HCT116 (cell line): ENCODE data around the gene AGBL1. TPM values are rescaled to one million over a fixed set of nuclear protein-coding genes. Genes with fewer than 3 reads are reported as not detected.

Experiments used
- ATAC-seq: fragments of 200-7000 bp; cut with Tn5 transposase; 2 replicates; pipeline ENCODE4 v1.9.1; 2020; ENCODE audit warnings: mild to moderate bottlenecking, moderate library complexity
- BruUV-seq: library from RNA; stranded (reverse); fragments of 400-500 nt; replicated peaks from 2 replicates; lab custom pipeline; 2021; lab: Mats Ljungman, UMichigan
- CTCF ChIA-PET: fragments of 300-600 bp; sonication (Branson Sonifier 250); formaldehyde crosslinking; loops from one replicate; lab custom pipeline; 2021; ENCODE audit warnings: antibody characterized with exemption; lab: Charles Lee
- POLR2A ChIA-PET: fragments of 300-600, 350-600 bp; sonication (Branson Sonifier 250); formaldehyde crosslinking; loops from one replicate; lab custom pipeline; 2021; ENCODE audit warnings: antibody characterized with exemption; lab: Charles Lee
- RAD21 ChIA-PET, 2 experiments: fragments of 300-600 bp; sonication (Branson Sonifier 250); formaldehyde crosslinking; loops; one replicate each; lab custom pipeline; 2023; ENCODE audit warnings: low total read pairs in 2 of 2; ENCODE audit not compliant: uncharacterized antibody in 2 of 2, unreplicated experiment in 2 of 2, low non-redundant PET in 1 of 2; lab: Charles Lee
- DNase-seq: peaks from one replicate; pipeline ENCODE4 v3.0.0-alpha.2; 2010; ENCODE audit warnings: low read depth, low spot score
- H2AFZ ChIP-seq: fragments of 200-600 bp; shearing (Covaris generic), sonication (generic); 2 replicates; pipeline ENCODE4 v1.6.1; 2017; ENCODE audit warnings: low read depth, mixed run types, mixed read lengths, antibody characterized with exemption, low read length; ENCODE audit not compliant: poor library complexity, severe bottlenecking
- H3K27ac ChIP-seq: 2 replicates; pipeline ENCODE4 v1.5.1; 2012; ENCODE audit warnings: low read depth, low read length
- H3K27me3 ChIP-seq: fragments of 200-600 bp; sonication (generic); 2 replicates; pipeline ENCODE4 v1.6.1; 2016; ENCODE audit warnings: mixed run types, low read length, mixed read lengths; ENCODE audit not compliant: insufficient read depth
- H3K36me3 ChIP-seq, 2 experiments: fragments of 200-500 bp in 1 of 2; fragments of 200-600 bp in 1 of 2; sonication (Bioruptor generic) in 1 of 2; sonication (generic) in 1 of 2; 2 replicates each; pipeline versions ENCODE4 v1.5.1 to v1.6.1; 2014 to 2016; ENCODE audit warnings: low read length in 2 of 2, inconsistent platforms in 1 of 2, mixed read lengths in 1 of 2, mixed run types in 1 of 2; ENCODE audit not compliant: insufficient read depth in 2 of 2, control insufficient read depth in 1 of 2
- H3K4me1 ChIP-seq, 2 experiments: fragments of 200-600 bp in 1 of 2; sonication (generic) in 1 of 2; 2 replicates each; pipeline versions ENCODE4 v1.5.1 to v1.6.1; 2012 to 2017; ENCODE audit warnings: low read length in 2 of 2, inconsistent platforms in 1 of 2, mild to moderate bottlenecking in 1 of 2, mixed read lengths in 1 of 2, mixed run types in 1 of 2, moderate library complexity in 1 of 2; ENCODE audit not compliant: insufficient read depth in 2 of 2, control insufficient read depth in 1 of 2
- H3K4me2 ChIP-seq: fragments of 200-600 bp; sonication (generic); 2 replicates; pipeline ENCODE4 v1.6.1; 2017; ENCODE audit warnings: mixed run types, low read length, mixed read lengths
- H3K4me3 ChIP-seq, 2 experiments: fragments of 200-600 bp in 1 of 2; sonication (generic) in 1 of 2; replicated peaks in 1 of 2; 2 replicates each; pipeline ENCODE4 v1.5.1; 2011 to 2016; ENCODE audit warnings: low read length in 2 of 2, control low read depth in 1 of 2, low read depth in 1 of 2, mild to moderate bottlenecking in 1 of 2, mixed read lengths in 1 of 2, mixed run types in 1 of 2
- H3K79me2 ChIP-seq: fragments of 200-600 bp; sonication (generic); 2 replicates; pipeline ENCODE4 v1.6.1; 2017; ENCODE audit warnings: mild to moderate bottlenecking, mixed run types, low read length, moderate library complexity, mixed read lengths; ENCODE audit not compliant: insufficient read depth
- H3K9ac ChIP-seq: fragments of 200-600 bp; sonication (generic); 2 replicates; pipeline ENCODE4 v1.6.1; 2016; ENCODE audit warnings: low read length, mixed read lengths
- H3K9me2 ChIP-seq: fragments of 200-600 bp; sonication (generic), shearing (Covaris generic); 2 replicates; pipeline ENCODE4 v1.6.1; 2017; ENCODE audit warnings: mixed run types, mild to moderate bottlenecking, moderate library complexity; ENCODE audit not compliant: insufficient read depth
- H3K9me3 ChIP-seq, 2 experiments: fragments of 200-500 bp in 1 of 2; fragments of 200-600 bp in 1 of 2; sonication (Bioruptor generic) in 1 of 2; sonication (generic) in 1 of 2; 2 replicates each; pipeline ENCODE4 v1.6.1; 2014 to 2017; ENCODE audit warnings: low read length in 2 of 2, mixed read lengths in 2 of 2, inconsistent platforms in 1 of 2, low read depth in 1 of 2, mild to moderate bottlenecking in 1 of 2, mixed run types in 1 of 2, moderate library complexity in 1 of 2; ENCODE audit not compliant: control insufficient read depth in 1 of 2, insufficient read depth in 1 of 2
- H4K20me1 ChIP-seq: fragments of 200-600 bp; sonication (generic), shearing (Covaris generic); 2 replicates; pipeline ENCODE4 v1.6.1; 2017; ENCODE audit warnings: mixed run types, mild to moderate bottlenecking, moderate library complexity; ENCODE audit not compliant: insufficient read depth
- CEBPB ChIP-seq: IDR thresholded peaks from 2 replicates; pipeline ENCODE4 v1.6.1; 2012; ENCODE audit warnings: low read depth
- EGR1 ChIP-seq: IDR thresholded peaks from 2 replicates; pipeline ENCODE4 v1.6.1; 2012; ENCODE audit warnings: low read depth
- ELF1 ChIP-seq: IDR thresholded peaks from 2 replicates; pipeline ENCODE4 v1.6.1; 2012; ENCODE audit warnings: low read depth, borderline replicate concordance
- EZH2phosphoT487 ChIP-seq: fragments of 200-600 bp; IDR thresholded peaks from 2 replicates; pipeline ENCODE4 v1.6.1; 2018; ENCODE audit warnings: antibody characterized with exemption, borderline replicate concordance
- JUND ChIP-seq: IDR thresholded peaks from 2 replicates; pipeline ENCODE4 v1.6.1; 2012
- POLR2A ChIP-seq: IDR thresholded peaks from 2 replicates; pipeline ENCODE4 v1.7.0; 2011; ENCODE audit warnings: borderline replicate concordance; ENCODE audit not compliant: insufficient read depth, insufficient read length; ENCODE audit errors: extremely low read depth
- POLR2AphosphoS5 ChIP-seq: IDR thresholded peaks from 2 replicates; pipeline ENCODE4 v1.6.1; 2011; ENCODE audit warnings: mild to moderate bottlenecking, low read depth, low read length, moderate library complexity
- SIN3A ChIP-seq: IDR thresholded peaks from 2 replicates; pipeline ENCODE4 v1.6.1; 2012; ENCODE audit warnings: low read depth
- SP1 ChIP-seq: IDR thresholded peaks from 2 replicates; pipeline ENCODE4 v1.6.1; 2012; ENCODE audit warnings: low read depth
- SRF ChIP-seq: IDR thresholded peaks from 2 replicates; pipeline ENCODE4 v1.6.1; 2012; ENCODE audit warnings: low read depth
- YY1 ChIP-seq: IDR thresholded peaks from 2 replicates; pipeline ENCODE4 v1.6.1; 2011; ENCODE audit warnings: low read length, low read depth, moderate library complexity, mild to moderate bottlenecking; ENCODE audit not compliant: insufficient replicate concordance; ENCODE audit errors: extremely low read depth
- ZNF274 ChIP-seq: fragments of 200-500 bp; sonication (Bioruptor generic); IDR thresholded peaks from 2 replicates; pipeline ENCODE4 v1.6.1; 2014; ENCODE audit warnings: mild to moderate bottlenecking, low read depth, low read length, inconsistent platforms
- intact Hi-C: fragments of 100-400 bp; cut with micrococcal nuclease; formaldehyde crosslinking; loops from 2 replicates; pipeline ENCODE4 v1.10.0; 2022
- total RNA-seq: library from RNA; stranded (reverse); gene quantifications from one replicate; pipeline ENCODE4 v1.2.1, GENCODE V29; 2021; ENCODE audit not compliant: unreplicated experiment
- TF ChIP-seq, protein P1 (sequence below): IDR thresholded peaks from 2 replicates; pipeline ENCODE4 v1.6.1; 2011; ENCODE audit warnings: mild to moderate bottlenecking, low read length, moderate library complexity; ENCODE audit not compliant: insufficient replicate concordance; ENCODE audit errors: extremely low read depth
- TF ChIP-seq, protein P2 (sequence below): IDR thresholded peaks from 2 replicates; pipeline ENCODE4 v1.6.1; 2012

AGBL1 gene
- total RNA-seq, 1 experiment from 2014 or later = not detected

DNA sequence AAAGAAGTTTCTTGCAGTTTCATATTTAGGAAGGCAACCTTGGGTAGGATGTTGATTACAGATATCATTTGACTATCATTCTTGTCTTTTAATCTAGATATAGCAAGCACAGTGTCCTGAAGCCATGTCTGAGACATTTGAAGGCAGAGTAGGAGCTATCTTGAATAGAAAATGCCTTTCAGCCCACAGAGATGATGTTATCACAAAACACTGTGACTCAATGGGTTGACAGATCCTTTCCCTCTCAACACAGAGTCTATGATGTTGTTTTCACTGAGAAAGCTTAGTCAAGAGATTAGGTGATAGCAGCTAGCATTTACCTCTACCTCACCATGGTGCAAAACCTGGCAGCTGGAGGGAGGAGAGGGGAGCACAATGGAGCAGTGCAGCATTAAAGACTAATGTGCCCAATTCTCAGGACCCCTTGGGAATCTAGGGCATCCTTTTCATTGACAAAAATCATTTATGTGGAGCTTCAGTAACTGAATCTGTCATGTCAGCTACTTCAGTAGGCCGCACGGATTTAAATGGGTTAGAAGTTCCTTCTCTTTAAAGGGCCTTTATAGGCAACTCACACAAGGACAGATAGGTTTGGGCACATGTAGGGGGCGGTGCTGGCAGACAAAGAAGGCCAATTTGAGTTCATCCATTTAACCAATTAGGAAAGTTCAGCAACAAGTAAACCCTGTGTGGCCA, 121.8 kb downstream of the AGBL1 start:
- Histone ChIP-seq H3K4me3 (no peak overlapping the region), H3K36me3 (no peaks in the 10 kb centered on the region), H3K27ac (no peak overlapping the region), H3K9me2 (no peaks in the 10 kb centered on the region), H4K20me1 (no peaks in the 10 kb centered on the region), H3K9me3 (peaks cover 0 to 3% of the 10 kb centered on the region in 2 experiments; a peak in 2 of 4 replicates), H2AFZ (no peak overlapping the region), H3K9ac (no peak overlapping the region), H3K79me2 (no peaks in the 10 kb centered on the region), H3K4me1 (no peaks in the 10 kb centered on the region), H3K4me2 (no peak overlapping the region), H3K27me3 (no peaks in the 10 kb centered on the region)
- no TSS peak for BruUV-seq
- CTCF ChIA-PET = no interaction called here
- ATAC-seq = no peak
- intact Hi-C loops = no loop called here
- TF ChIP-seq, protein P1, sequence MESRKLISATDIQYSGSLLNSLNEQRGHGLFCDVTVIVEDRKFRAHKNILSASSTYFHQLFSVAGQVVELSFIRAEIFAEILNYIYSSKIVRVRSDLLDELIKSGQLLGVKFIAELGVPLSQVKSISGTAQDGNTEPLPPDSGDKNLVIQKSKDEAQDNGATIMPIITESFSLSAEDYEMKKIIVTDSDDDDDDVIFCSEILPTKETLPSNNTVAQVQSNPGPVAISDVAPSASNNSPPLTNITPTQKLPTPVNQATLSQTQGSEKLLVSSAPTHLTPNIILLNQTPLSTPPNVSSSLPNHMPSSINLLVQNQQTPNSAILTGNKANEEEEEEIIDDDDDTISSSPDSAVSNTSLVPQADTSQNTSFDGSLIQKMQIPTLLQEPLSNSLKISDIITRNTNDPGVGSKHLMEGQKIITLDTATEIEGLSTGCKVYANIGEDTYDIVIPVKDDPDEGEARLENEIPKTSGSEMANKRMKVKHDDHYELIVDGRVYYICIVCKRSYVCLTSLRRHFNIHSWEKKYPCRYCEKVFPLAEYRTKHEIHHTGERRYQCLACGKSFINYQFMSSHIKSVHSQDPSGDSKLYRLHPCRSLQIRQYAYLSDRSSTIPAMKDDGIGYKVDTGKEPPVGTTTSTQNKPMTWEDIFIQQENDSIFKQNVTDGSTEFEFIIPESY = no peak
- no peak for TF ChIP-seq ELF1
- TF ChIP-seq JUND = no peak
- no peak for TF ChIP-seq SIN3A
- TF ChIP-seq ZNF274 = no peak
- POLR2A ChIA-PET = no interaction called here
- RAD21 ChIA-PET = no interaction called here
- no peak for DNase-seq

DNA sequence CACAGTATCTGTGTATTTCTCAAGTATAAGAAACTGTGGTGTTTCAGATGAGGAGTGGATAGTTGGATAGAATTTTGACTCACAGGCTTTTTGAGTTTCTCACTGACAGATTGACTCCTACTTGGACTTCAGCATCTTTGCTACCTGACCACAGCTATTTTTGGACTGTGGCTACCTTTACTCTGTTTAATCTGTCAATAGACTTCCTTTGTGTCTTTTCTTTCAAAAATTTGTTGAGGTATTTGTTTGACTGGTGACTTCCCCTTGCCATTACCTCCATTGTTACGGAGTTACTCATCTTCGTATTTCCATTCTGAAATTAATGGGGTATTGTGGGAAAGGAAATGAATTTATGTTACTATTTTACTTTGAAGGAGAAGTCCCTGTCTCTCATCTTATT, 123.8 kb downstream of the AGBL1 start:
- H3K27me3 ChIP-seq = no peaks in the 10 kb centered on the region
- no peaks in the 10 kb centered on the region for H3K4me1 ChIP-seq
- DNase-seq (no peak), ATAC-seq (no peak)
- no peaks in the 10 kb centered on the region for H3K79me2 ChIP-seq
- H3K27ac ChIP-seq = no peak overlapping the region
- intact Hi-C loops = no loop called here
- H4K20me1 ChIP-seq = no peaks in the 10 kb centered on the region
- TF ChIP-seq EZH2phosphoT487 (no peak), SP1 (no peak), POLR2AphosphoS5 (no peak), EGR1 (no peak), ELF1 (no peak), JUND (no peak), SIN3A (no peak), YY1 (no peak), SRF (no peak), CEBPB (no peak), POLR2A (no peak)
- TF ChIP-seq, protein P2, sequence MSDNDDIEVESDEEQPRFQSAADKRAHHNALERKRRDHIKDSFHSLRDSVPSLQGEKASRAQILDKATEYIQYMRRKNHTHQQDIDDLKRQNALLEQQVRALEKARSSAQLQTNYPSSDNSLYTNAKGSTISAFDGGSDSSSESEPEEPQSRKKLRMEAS = no peak
- CTCF ChIA-PET = no interaction called here
- BruUV-seq = no TSS peak
- POLR2A ChIA-PET = no interaction called here
- H3K4me2 ChIP-seq = no peak overlapping the region
- RAD21 ChIA-PET = no interaction called here
- H3K9me3 ChIP-seq = peaks cover 0 to 3% of the 10 kb centered on the region in 2 experiments; a peak in 2 of 4 replicates
- H2AFZ ChIP-seq = no peak overlapping the region
- H3K36me3 ChIP-seq = no peaks in the 10 kb centered on the region
- no peak overlapping the region for H3K9ac ChIP-seq
- H3K9me2 ChIP-seq = no peaks in the 10 kb centered on the region
- no peak overlapping the region for H3K4me3 ChIP-seq
